ENCODE data around the gene ACP2.

GRCh38 chr11:47244448-47245350, 3.9 kb downstream of the ACP2 start:
- TF ChIP-seq CTCF (IDR thresholded peaks at IDR 0.05; ENCODE audit: insufficient read depth, low read depth, low read length) (no peak), EZH2 (IDR thresholded peaks at IDR 0.05; ENCODE audit: insufficient read depth, low read length) (no peak)
